GM18502 (cell line): Measurements from ENCODE around the gene SLC13A4.
A peak's percentile ranks its signal among the peaks of the same experiment; 100 is the strongest.
"Not testable (repeated sequence)": the region's sequence is repeated elsewhere in the genome, so short reads cannot be mapped to it uniquely, and the experiment has no call there.

ENCODE experiments used
- ATAC-seq: cut with Tn5 transposase; IDR thresholded peaks from one replicate; pipeline ENCODE4 v1.9.1; 2021; ENCODE audit warnings: mild to moderate bottlenecking; ENCODE audit not compliant: unreplicated experiment, poor library complexity

Gene SLC13A4

DNA sequence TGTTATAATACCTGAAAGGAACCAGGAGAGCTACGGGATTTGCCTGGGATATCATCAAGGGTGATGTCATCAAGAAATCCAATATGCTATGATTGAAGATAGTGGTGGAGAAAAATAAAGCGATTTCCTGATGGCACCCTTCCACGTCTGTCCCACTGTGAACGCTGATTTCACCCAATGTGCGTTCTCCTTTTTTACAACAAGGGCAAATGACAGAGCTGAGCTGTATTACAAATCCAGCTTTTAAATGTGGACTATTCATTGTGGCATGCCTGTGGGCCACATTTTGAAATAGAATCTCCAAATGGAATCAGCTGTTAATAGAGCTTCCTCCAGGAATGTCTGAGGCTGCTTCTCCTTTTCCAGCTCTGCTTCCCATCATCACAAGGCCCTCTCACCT lies 23.3 kb downstream of the SLC13A4 start:
- no peak for ATAC-seq

DNA sequence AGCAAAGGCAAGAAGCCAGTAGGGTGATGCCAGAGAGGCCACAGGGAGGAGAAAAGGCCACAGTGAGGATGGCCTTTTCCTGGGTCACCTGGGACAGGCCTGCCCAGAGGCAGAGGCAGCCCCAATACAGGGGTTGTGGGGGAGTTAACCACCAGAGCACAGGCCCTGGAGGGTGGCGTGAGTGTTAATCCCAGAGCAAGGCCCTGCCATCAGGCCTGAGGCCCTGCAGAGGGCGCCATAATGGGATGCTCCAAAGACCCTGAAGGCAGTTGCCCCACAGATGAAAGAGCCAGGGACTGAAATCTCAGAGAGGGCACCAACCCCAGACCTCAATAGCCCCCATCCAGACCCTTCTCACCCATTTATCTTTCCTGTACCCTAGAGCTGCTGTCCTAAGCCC lies 23.9 kb downstream of the SLC13A4 start:
- ATAC-seq, result no peak

DNA sequence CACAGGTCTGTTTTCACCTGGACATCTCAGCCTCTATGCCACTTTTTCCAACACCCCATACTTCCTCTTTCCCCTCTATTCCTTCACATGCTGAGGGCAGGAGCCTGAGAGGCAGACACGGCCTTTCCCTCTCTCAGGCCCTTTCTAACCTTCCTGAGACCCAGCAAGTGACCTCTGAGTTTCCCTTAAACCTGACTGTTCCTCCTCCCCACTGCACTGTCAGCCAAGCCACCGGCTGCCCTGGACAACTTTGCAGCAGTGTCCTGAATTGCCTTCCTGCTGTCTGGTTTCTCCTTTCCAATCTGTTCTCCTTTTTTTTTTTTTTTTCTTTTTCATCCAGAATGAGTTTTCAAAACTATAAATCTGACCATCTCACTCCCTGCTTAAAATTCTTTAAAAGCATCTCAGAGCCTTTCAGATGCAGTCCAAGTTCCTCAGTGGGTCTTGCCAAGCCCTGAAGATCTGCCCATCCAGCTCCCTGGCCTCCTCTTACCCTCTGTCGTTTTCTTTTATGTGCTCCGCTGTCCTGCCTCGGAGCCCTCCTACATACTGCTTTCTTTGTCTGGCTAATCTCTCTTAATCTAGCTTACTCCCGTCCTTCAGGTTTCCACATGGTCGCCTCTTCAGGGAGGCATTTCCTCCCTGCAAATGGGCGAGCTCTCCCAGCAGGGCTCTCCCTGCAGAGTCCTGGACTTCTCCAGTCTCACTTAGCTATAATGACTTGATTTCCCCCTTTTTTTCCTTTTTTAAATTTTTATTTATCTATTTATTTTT lies 30.5 kb downstream of the SLC13A4 start:
- ATAC-seq, result no peak

DNA sequence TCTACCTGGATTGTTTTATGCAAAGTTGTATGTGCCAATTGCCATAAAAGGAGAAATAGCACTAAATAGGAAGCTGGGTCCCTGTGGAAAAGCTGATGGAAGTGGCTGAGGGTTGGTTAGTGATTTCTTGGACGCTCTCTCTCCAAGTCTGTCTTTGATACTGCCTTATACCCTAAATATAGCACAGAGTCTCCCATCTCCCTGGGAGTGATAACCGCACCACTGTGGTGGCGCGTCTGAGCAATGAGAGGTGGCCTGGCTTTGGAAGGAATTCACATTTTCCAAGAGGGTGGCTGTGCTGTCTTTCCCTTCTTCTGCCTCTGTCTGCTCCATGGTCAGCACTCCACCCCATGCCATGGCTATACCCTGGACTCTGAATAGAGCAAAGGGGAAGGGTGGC lies 34.4 kb downstream of the SLC13A4 start:
- ATAC-seq, result no peak

DNA sequence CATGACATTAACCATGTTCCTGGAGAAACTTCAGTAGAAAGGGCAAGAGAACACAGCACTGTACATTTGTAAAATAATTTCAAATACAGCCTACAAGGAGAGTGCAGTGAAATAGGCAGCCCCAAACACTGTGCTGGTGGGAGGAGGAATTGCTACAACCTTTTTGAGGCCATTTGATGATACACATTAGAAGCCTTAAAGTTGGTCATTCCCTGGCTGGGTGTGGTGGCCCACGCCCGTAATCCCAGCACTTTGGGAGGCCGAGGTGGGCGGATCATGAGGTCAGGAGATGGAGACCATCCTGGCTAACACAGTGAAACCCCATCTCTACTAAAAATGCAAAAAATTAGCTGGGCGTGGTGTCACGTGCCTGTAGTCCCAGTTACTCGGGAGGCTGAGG lies 35.4 kb downstream of the SLC13A4 start:
- not testable (repeated sequence) for ATAC-seq

DNA sequence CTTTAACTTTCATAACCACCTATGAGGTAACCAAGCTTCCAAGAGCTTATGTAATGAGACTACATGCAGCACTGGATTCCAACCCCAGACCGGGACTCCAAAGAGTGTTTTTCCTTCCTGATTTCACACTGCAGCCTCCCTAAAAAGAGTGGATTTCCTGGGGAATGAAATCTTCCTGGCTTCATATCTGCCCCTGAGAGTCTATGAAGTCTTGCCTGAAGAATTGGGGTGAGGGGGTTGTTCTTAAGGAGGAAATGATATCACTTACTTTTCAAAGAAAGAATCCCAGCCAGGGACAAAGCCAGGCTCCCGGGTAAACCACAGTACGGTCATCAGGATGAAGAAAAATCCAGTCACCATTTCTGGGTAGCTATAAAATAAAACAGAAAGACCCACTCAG lies 35.9 kb downstream of the SLC13A4 start:
- no peak for ATAC-seq

DNA sequence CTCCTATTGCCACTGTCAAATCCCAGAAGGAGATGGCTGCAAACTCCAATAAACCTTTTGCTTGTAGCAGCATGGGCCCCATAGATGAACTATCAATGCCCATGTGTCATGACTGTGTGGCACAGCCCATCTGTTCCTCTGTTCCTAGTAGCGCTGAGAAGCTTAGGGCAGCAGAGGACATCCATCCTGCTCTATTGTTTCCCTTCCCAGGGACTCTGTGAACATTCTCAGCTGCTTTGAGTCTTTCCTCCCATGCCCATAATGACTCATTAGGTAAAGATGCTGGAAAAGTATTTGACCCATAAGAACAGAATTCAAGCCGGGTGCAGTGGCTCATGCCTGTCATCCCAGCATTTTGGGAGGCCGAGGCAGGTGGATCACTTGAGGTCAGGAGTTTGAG lies 37.4 kb downstream of the SLC13A4 start:
- no peak for ATAC-seq

DNA sequence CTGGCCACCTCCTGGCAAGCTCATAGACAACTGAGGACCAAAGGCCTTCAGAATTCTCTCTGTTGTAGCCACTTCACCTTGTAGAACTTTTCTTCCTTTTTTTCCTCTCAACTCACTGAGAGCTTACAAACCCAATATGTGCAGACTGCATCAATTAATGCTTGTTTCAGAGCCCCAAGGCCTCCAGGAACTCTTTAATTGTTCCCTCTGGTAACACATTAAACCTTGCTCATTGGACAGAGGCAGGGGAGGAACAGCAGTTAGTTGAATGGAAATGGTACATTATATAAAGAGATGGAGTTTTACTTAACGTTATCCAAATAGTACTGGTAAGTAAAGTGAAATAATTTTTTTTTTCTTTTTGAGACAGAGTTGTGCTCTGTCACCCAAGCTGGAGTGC lies 40.5 kb downstream of the SLC13A4 start:
- no peak for ATAC-seq

DNA sequence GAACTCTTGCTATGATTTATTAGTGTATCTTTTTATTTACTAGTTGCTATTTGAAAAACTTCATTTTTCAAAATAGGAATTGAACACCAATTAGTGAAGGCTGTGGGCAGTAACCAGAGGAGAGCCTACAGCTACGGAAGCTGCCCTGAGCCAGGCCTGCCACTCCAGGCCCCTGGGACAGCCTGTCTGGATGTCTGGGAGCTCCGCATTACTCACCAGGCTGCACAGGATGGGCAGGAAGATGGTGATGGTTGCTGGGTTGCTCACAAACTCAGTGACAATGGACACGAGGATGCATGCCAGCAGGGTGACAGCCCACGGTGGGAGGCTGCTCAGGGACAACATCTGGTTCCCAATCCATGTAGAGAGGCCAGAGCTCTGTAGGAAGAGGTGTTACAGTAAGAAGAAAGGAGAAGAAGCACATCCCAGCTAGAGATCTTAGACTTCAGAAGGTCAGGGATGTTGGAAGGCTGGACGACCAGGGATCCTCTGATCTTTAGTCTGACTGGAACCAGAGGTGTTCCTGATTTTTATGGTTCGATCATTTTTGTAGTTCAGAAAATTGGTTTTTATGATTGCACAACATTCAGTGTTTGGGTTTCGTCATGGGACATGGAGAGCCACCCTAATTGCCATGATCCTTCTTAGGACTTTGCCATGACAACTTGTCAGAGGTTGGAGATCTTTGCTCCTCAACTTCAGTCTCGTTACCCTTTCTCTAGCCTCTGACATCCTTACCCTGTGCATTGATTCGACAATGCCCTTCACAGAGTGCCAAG lies 42.5 kb downstream of the SLC13A4 start:
- ATAC-seq, result no peak

DNA sequence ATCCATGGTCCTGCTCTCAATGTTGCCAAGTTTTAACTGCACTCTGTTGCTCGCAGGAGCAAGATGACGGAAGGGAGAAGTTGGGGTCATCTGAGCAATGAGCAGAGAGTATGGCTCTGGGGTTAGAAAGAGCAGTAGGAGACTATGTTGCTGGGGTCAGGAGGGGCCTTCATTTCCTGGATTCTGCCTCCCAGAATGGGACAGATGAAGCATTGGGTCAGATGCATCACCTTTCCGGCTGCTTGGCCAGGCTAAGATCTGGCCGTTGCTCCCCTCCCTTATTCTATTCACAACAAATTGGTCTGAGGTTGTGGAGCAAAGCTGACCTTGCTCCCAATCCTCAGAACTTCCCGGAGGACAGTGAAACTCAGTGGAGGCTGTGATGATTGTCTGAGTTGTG lies 43.3 kb downstream of the SLC13A4 start:
- ATAC-seq, result no peak

DNA sequence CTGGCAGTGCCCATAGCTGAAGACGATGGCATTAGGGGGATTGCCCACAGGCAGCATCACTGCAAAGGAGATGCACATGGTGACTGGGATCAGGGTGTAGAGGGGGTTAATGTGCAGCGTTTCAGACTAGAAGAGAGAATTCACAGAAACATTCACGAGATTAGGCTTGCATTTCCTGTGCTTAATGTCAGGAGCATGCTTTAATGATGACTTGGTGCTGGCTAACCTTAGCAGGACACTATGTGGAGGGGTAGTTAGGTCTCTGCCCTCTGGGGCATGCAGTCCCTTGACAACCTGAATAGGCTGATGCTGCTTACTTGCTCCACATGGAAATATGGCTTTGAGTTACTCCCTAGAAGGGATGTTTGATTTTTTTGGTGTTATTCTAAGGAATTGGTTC lies 43.9 kb downstream of the SLC13A4 start:
- no peak for ATAC-seq

DNA sequence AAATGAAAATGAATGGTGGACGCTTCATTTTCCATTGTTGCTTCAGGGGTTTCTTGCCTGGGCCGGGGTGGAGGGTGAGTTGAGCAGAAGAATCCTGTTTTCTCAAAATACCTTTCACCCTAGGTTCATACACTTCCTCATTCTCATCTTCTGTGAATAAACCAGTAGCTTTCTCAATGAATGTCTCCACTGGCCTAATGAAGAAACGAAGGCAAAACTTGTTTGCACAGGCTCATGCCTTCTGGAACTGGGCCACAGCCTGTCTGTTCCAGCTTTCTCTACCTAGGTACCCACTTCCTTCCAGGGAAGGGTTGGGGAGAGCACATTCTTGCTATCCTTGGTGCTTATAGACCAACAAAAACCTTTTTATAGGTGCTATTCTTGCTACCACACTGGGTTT lies 44.4 kb downstream of the SLC13A4 start:
- no peak for ATAC-seq

DNA sequence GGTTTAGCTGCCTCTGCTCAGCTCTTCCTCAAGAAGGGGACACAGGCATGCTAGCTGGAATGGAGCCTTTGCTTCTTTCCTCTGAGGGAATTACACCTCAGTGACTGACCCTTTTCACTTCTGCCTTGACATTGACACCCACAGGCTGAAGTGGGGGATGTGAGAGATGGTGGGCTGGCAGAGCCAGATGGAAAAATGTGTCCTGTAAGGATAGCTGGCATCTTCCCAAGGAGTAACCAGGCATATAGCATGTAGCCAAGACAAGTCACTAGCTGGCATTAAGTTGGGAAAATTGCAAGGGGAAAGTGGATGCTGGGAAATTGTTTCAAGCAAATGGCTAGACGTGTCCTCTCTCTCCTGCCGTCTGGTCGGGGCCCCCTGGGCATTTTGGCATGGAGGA lies 45.8 kb downstream of the SLC13A4 start:
- no peak for ATAC-seq

DNA sequence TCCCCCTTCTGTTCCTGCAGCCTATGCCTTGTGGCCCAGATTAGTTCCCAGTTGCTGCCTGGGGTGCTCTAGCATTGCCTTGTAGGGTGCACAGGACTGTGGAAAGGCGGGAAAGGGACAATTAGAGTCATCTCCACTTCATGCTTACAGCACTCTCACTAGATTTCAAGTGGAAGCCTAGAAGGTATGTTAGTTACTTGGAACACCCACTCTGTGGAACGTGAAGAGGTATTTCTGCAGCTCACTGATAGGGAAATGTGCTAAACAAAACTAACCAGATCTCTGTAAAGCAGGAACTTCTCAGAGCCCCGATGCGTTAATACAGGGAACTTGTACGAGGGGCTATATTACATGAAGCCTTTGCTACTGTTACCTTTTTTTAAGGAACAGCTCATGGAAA lies 46.2 kb downstream of the SLC13A4 start:
- ATAC-seq, result no peak

DNA sequence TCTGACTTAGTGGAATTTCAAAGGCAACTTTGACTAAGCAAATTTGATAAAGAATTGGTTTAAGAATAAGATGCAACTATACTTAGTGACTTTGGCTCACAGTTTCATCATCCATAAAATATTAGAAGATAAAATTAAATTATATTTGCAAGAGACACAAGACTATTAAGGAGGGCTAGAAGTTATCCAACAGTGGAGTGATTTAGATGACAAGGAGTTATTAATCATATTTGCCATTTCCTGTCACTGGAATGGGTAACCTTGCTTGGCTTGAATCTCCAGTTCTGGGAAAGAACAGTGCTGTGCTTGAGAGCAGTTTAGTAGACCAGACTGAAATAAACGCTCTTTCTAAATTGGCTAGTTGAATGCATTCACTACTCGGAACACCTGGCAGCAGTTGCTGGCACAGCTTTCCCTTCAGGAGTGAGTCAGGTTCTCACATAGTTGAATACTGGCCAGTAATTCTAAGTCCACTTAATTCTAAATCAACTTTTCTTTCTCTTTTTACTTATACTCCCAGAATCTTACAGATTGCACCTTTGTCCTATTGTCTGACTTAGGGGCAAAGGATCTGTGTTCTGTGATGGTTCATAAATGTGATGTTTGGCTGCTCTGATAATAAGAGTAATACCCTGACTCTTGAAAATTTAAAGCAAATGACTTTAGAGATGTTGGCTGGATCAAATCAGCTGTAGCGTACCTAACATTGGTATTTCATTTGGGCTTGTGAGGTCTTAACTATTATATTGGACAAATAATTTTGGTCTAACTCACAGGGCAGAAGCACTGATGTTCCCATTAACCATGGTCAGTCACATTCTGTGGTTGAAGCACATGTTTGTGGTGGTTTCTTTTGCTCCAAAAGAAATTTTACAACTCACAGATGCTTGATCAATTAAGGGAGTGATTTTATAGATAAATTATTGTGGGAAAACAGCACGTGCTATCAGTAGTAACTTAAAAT lies 49.1 kb downstream of the SLC13A4 start:
- no peak for ATAC-seq

DNA sequence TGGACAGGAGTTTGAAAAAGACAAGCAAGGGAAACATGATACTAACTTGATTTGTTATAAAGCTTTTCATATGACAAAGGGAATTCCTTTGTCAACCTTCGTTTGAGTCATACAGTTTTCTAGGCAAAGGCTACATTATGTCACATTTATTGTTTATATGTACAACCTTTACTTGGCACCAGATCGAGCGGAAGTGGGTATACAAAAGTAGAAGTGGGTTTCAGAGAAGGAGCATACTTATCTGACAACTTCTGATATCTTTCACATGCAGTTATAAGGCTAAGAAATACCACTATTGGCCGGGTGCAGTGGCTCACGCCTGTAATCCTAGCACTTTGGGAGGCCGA lies 54.7 kb downstream of the SLC13A4 start:
- no peak for ATAC-seq

DNA sequence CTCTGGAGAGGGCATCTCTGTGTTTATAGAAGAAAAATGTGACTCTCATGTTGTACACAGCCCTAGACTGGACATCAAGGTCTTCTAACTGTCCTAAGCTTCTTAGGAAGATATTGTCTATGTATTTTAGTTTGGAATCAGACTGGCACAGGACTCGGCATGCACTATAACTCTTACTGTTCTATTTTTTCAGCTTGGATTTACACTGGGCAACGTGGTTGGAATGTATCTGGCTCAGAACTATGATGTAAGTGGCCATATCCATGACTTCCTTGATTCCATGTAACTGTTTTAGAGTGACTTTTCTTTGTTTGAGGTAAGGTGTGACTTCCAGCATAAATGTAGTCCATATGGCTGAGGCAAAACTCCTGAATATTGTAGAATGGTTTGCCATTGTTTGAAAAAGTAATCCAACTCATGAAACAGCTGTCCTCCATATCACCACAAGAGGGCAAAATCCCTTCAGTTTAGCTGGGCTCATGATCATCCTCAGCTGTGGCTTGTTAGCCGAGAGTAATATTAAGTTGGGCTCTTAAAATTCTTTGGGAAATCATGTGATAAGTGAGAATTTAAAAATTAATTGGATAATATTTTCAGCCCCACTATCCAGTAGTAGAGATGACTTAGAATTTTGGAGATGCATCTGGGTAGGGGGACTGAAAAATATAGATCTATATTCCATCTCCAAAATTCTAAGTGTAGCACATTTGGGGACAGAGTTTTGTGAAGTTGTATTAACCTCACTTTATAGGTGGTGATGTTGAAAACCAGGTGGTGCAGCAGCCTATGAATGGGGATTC lies 55.2 kb downstream of the SLC13A4 start:
- ATAC-seq, result peak; percentile 90

DNA sequence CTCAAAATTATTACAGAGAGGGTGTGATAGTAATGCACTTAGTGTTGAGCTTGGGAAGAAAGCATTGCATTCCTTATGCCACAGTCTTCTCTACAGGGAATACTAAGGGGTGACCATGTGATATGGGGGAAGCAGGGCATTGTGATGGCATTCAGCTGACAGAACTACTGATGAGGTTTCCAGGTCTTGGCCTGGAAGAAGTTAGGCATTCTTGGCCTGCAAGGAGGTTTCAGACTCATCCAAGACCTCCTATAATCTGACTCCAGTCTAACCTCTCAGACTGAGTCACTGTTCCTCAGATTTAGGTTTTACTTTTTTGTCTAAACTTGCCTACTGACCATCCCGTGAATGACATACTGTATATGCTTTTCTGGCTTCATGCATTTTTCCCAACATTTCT lies 57.8 kb downstream of the SLC13A4 start:
- ATAC-seq, result no peak

DNA sequence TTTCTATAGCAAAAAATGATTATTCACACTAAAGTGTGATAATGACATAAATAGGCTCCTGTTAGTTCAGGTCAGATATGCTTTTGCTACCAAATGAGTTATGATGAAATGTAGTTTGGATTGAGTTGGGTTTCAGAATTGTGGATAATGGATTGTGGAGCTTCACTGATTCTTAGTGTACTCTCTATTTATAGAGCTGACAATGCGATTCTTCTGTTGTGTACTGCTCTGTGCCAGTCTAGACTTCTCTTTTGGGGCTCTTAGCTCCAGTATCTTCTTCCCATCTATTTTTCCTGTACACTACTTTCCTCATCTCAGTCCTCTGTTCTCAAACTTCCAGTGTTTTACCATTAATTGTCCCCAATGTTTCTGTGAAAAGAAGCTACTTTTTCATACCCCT lies 58.2 kb downstream of the SLC13A4 start:
- ATAC-seq, result no peak

DNA sequence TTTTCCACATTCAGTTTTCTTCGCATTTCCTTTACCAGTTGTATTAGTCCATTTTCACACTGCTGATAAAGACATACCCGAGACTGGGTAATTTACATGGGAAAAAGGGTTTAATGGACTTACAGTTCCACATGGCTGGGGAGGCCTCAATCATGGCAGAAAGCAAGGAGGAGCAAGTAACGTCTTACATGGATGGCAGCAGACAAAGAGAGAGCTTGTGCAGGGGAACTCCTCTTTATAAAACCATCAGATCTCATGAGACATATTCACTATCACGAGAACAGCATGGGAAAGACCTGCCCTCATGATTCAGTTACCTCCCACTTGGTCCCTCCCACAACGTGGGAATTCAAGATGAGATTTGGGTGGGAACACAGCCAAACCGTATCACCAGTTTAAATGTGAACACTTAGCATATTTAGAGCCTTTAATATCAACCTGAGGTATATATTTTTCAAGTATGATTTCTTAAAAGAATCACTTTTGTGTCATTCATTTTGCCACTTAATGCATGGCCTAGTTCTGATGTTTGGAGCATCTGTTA lies 59.1 kb downstream of the SLC13A4 start:
- ATAC-seq, result not testable (repeated sequence)
